K562 (cell line): ENCODE data around the gene GALNT18.

Source experiments
- BDP1 ChIP-seq: IDR thresholded peaks from 3 replicates; pipeline ENCODE4 v1.6.1; 2011; ENCODE audit not compliant: insufficient read length, insufficient read depth
- EGR1 ChIP-seq: fragments of 450-650 bp; conservative IDR thresholded peaks from 2 replicates; pipeline ENCODE4 v1.6.1; 2017; ENCODE audit warnings: mild to moderate bottlenecking
- GABPA ChIP-seq: fragments of 200-800 bp; sonication (Bioruptor generic); conservative IDR thresholded peaks from 2 replicates; pipeline ENCODE4 v1.6.1; 2016; ENCODE audit warnings: low read depth, missing genetic modification characterization, missing compliant biosample characterization
- NFXL1 ChIP-seq: fragments of 450-650 bp; formaldehyde crosslinking; IDR thresholded peaks from 2 replicates; pipeline ENCODE4 v1.4.0; 2021; ENCODE audit warnings: mild to moderate bottlenecking
- POLR2AphosphoS2 ChIP-seq: IDR thresholded peaks from 2 replicates; pipeline ENCODE4 v1.6.1; 2012; ENCODE audit warnings: low read length, improper control_type of control experiment
- SRF ChIP-seq, 2 experiments: fragments of 250-450, 450-650 bp in 1 of 2; sonication (Bioruptor Pico) in 1 of 2; sonication (generic) in 1 of 2; formaldehyde crosslinking; IDR thresholded peaks; 2 replicates each; pipeline versions ENCODE4 v1.5.0 to v1.5.1; 2020 to 2022; ENCODE audit warnings: mild to moderate bottlenecking in 1 of 2, missing genetic modification reagents in 1 of 2
- TF ChIP-seq, protein P1 (sequence below), 3 experiments: IDR thresholded peaks in 2 of 3; conservative IDR thresholded peaks in 1 of 3; 2 replicates each; pipeline ENCODE4 v1.5.1; 2011 to 2012; ENCODE audit warnings: low read length in 3 of 3, mild to moderate bottlenecking in 3 of 3, control low read depth in 2 of 3, improper control_type of control experiment in 1 of 3, inconsistent platforms in 1 of 3, low read depth in 1 of 3, mixed read lengths in 1 of 3, moderate library complexity in 1 of 3; ENCODE audit not compliant: insufficient read depth in 2 of 3
- TF ChIP-seq, protein P2 (sequence below): fragments of 450-650 bp; formaldehyde crosslinking; IDR thresholded peaks from 2 replicates; pipeline ENCODE4 v1.4.0; 2022; ENCODE audit warnings: missing genetic modification characterization
- TF ChIP-seq, protein P3 (sequence below), 2 experiments: fragments of 450-650 bp in 1 of 2; IDR thresholded peaks; 2 replicates each; pipeline ENCODE4 v1.6.1; 2011 to 2017; ENCODE audit warnings: low read depth in 2 of 2, antibody characterized with exemption in 1 of 2, borderline replicate concordance in 1 of 2, low read length in 1 of 2, mild to moderate bottlenecking in 1 of 2, mixed read lengths in 1 of 2; ENCODE audit not compliant: control insufficient read depth in 1 of 2

DNA sequence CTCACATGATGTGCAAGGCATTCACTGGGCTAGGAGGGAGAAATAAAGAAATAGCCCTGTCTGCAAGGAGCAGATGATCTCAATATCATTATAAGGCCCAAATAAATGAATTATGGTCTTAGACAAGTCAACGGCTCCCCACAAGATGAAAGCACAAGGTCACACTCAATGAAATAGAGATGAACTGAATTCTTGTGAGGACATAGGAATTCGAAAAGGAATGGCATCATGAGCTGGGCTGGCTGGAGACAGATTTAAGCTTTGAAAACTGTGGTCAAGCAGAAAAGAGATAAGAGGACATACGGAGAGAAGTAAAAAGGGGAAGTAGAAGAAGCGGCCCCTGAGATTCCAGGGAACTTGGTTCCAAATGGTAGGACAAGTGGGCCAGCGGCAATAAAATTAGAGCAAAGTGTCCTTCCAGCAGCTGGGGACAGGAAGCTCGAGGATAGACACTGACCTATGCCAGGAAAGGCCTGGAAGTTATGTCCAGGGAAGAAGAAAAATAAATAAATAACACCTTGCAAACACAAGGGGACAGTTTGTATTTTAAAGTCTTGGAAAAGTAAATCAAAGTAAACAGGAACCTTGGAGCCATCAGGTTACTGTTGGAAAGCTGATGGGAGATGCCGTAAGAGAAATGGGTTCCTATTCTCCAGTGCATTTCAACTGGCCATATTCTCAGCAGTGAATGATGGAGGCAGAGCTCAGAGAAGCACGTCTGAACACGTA is 37.8 kb downstream of the GALNT18 start:
- TF ChIP-seq, protein P1, sequence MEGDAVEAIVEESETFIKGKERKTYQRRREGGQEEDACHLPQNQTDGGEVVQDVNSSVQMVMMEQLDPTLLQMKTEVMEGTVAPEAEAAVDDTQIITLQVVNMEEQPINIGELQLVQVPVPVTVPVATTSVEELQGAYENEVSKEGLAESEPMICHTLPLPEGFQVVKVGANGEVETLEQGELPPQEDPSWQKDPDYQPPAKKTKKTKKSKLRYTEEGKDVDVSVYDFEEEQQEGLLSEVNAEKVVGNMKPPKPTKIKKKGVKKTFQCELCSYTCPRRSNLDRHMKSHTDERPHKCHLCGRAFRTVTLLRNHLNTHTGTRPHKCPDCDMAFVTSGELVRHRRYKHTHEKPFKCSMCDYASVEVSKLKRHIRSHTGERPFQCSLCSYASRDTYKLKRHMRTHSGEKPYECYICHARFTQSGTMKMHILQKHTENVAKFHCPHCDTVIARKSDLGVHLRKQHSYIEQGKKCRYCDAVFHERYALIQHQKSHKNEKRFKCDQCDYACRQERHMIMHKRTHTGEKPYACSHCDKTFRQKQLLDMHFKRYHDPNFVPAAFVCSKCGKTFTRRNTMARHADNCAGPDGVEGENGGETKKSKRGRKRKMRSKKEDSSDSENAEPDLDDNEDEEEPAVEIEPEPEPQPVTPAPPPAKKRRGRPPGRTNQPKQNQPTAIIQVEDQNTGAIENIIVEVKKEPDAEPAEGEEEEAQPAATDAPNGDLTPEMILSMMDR (IDR thresholded peaks at IDR 0.05 in 2 of 3, conservative IDR thresholded peaks at IDR 0.05 in 1 of 3; ENCODE audit: insufficient read depth in 2 of 3, low read depth in 1 of 3, low read length in 3 of 3), result no peak
- no peak for TF ChIP-seq EGR1
- TF ChIP-seq SRF (CRISPR knock-in tag; IDR thresholded peaks at IDR 0.05), result no peak
- TF ChIP-seq NFXL1 (CRISPR knock-in tag), result no peak
- no peak for TF ChIP-seq GABPA (tag)
- no peak for TF ChIP-seq BDP1
- no peak for TF ChIP-seq POLR2AphosphoS2
- TF ChIP-seq, protein P2, sequence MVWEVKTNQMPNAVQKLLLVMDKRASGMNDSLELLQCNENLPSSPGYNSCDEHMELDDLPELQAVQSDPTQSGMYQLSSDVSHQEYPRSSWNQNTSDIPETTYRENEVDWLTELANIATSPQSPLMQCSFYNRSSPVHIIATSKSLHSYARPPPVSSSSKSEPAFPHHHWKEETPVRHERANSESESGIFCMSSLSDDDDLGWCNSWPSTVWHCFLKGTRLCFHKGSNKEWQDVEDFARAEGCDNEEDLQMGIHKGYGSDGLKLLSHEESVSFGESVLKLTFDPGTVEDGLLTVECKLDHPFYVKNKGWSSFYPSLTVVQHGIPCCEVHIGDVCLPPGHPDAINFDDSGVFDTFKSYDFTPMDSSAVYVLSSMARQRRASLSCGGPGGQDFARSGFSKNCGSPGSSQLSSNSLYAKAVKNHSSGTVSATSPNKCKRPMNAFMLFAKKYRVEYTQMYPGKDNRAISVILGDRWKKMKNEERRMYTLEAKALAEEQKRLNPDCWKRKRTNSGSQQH, result no peak
- TF ChIP-seq, protein P3, sequence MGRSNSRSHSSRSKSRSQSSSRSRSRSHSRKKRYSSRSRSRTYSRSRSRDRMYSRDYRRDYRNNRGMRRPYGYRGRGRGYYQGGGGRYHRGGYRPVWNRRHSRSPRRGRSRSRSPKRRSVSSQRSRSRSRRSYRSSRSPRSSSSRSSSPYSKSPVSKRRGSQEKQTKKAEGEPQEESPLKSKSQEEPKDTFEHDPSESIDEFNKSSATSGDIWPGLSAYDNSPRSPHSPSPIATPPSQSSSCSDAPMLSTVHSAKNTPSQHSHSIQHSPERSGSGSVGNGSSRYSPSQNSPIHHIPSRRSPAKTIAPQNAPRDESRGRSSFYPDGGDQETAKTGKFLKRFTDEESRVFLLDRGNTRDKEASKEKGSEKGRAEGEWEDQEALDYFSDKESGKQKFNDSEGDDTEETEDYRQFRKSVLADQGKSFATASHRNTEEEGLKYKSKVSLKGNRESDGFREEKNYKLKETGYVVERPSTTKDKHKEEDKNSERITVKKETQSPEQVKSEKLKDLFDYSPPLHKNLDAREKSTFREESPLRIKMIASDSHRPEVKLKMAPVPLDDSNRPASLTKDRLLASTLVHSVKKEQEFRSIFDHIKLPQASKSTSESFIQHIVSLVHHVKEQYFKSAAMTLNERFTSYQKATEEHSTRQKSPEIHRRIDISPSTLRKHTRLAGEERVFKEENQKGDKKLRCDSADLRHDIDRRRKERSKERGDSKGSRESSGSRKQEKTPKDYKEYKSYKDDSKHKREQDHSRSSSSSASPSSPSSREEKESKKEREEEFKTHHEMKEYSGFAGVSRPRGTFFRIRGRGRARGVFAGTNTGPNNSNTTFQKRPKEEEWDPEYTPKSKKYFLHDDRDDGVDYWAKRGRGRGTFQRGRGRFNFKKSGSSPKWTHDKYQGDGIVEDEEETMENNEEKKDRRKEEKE (IDR thresholded peaks at IDR 0.05; ENCODE audit: borderline replicate concordance in 1 of 2, control insufficient read depth in 1 of 2, low read depth in 2 of 2, low read length in 1 of 2), result no peak
